ENCODE measurements around the gene GALNT9. TPM values are rescaled to one million over a fixed set of nuclear protein-coding genes. Genes with fewer than 3 reads are reported as not detected.

GALNT9 gene
- total RNA-seq, 1 experiment from 2014 or later, result 2.6 TPM

- ChIA-PET POLR2A (no interaction called here), CTCF (no interaction called here), RAD21 (ENCODE audit: low non-redundant PET in 1 of 2, low total read pairs in 2 of 2, uncharacterized antibody in 2 of 2, unreplicated experiment in 2 of 2) (no interaction called here)
- H3K9me3 ChIP-seq (ENCODE audit: control insufficient read depth in 1 of 2, insufficient read depth in 1 of 2, low read depth in 1 of 2, low read length in 2 of 2), result no peaks in the 10 kb centered on the region
- no peaks in the 10 kb centered on the region for H3K36me3 ChIP-seq (ENCODE audit: control insufficient read depth in 1 of 2, insufficient read depth in 2 of 2, low read length in 2 of 2)
- H3K4me2 ChIP-seq (ENCODE audit: low read length), result no peak overlapping the region
- intact Hi-C loops (cut with micrococcal nuclease), result no loop called here
- peaks cover 0 to 4% of the 10 kb centered on the region in 2 experiments; a peak in 1 of 4 replicates for H3K4me1 ChIP-seq (ENCODE audit: control insufficient read depth in 1 of 2, insufficient read depth in 2 of 2, low read length in 2 of 2)
- H3K9me2 ChIP-seq (ENCODE audit: insufficient read depth), result no peaks in the 10 kb centered on the region
- H3K4me3 ChIP-seq (replicated peaks in 1 of 2; ENCODE audit: low read depth in 1 of 2, low read length in 2 of 2), result no peak overlapping the region
- no peaks in the 10 kb centered on the region for H3K79me2 ChIP-seq (ENCODE audit: insufficient read depth, low read length)
- BruUV-seq (replicated peaks), result no TSS peak
- DNase-seq (ENCODE audit: low read depth, low spot score), result no peak
- no peak overlapping the region for H3K27ac ChIP-seq (ENCODE audit: low read depth, low read length)
- no peak overlapping the region for H3K9ac ChIP-seq (ENCODE audit: low read length)
- H2AFZ ChIP-seq (ENCODE audit: low read depth, low read length, poor library complexity, severe bottlenecking), result no peak overlapping the region
- H3K27me3 ChIP-seq (ENCODE audit: insufficient read depth, low read length), result no peaks in the 10 kb centered on the region
- ATAC-seq, result no peak
- H4K20me1 ChIP-seq (ENCODE audit: insufficient read depth), result no peaks in the 10 kb centered on the region
- TF ChIP-seq EZH2phosphoT487 (IDR thresholded peaks at IDR 0.05; ENCODE audit: borderline replicate concordance) (no peak), SP1 (IDR thresholded peaks at IDR 0.05; ENCODE audit: low read depth) (no peak), ATF3 (IDR thresholded peaks at IDR 0.05) (no peak), TCF7L2 (IDR thresholded peaks at IDR 0.05; ENCODE audit: borderline replicate concordance, extremely low read depth, insufficient read depth, insufficient read length) (no peak), SIN3A (IDR thresholded peaks at IDR 0.05; ENCODE audit: low read depth) (no peak), POLR2A (IDR thresholded peaks at IDR 0.05; ENCODE audit: borderline replicate concordance, extremely low read depth, insufficient read depth, insufficient read length) (no peak), POLR2AphosphoS5 (IDR thresholded peaks at IDR 0.05; ENCODE audit: low read depth, low read length) (no peak), CBX3 (IDR thresholded peaks at IDR 0.05; ENCODE audit: low read depth) (no peak), ELF1 (IDR thresholded peaks at IDR 0.05; ENCODE audit: borderline replicate concordance, low read depth) (no peak), JUND (IDR thresholded peaks at IDR 0.05) (no peak), ZNF274 (IDR thresholded peaks at IDR 0.05; ENCODE audit: low read depth, low read length) (no peak), EGR1 (IDR thresholded peaks at IDR 0.05; ENCODE audit: low read depth) (no peak), ZFX (IDR thresholded peaks at IDR 0.05) (no peak), FOSL1 (IDR thresholded peaks at IDR 0.05; ENCODE audit: low read depth) (no peak), EZH2 (IDR thresholded peaks at IDR 0.05) (no peak), CTCF (IDR thresholded peaks at IDR 0.05 in 2 of 3, conservative IDR thresholded peaks at IDR 0.05 in 1 of 3; ENCODE audit: borderline replicate concordance in 1 of 3, insufficient read depth in 1 of 3, low read depth in 2 of 3, low read length in 2 of 3) (no peak)
- TF ChIP-seq, protein P1, sequence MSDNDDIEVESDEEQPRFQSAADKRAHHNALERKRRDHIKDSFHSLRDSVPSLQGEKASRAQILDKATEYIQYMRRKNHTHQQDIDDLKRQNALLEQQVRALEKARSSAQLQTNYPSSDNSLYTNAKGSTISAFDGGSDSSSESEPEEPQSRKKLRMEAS (IDR thresholded peaks at IDR 0.05), result no peak
- TF ChIP-seq, protein P2, sequence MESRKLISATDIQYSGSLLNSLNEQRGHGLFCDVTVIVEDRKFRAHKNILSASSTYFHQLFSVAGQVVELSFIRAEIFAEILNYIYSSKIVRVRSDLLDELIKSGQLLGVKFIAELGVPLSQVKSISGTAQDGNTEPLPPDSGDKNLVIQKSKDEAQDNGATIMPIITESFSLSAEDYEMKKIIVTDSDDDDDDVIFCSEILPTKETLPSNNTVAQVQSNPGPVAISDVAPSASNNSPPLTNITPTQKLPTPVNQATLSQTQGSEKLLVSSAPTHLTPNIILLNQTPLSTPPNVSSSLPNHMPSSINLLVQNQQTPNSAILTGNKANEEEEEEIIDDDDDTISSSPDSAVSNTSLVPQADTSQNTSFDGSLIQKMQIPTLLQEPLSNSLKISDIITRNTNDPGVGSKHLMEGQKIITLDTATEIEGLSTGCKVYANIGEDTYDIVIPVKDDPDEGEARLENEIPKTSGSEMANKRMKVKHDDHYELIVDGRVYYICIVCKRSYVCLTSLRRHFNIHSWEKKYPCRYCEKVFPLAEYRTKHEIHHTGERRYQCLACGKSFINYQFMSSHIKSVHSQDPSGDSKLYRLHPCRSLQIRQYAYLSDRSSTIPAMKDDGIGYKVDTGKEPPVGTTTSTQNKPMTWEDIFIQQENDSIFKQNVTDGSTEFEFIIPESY (IDR thresholded peaks at IDR 0.05; ENCODE audit: extremely low read depth, insufficient replicate concordance, low read length), result no peak
- TF ChIP-seq, protein P3, sequence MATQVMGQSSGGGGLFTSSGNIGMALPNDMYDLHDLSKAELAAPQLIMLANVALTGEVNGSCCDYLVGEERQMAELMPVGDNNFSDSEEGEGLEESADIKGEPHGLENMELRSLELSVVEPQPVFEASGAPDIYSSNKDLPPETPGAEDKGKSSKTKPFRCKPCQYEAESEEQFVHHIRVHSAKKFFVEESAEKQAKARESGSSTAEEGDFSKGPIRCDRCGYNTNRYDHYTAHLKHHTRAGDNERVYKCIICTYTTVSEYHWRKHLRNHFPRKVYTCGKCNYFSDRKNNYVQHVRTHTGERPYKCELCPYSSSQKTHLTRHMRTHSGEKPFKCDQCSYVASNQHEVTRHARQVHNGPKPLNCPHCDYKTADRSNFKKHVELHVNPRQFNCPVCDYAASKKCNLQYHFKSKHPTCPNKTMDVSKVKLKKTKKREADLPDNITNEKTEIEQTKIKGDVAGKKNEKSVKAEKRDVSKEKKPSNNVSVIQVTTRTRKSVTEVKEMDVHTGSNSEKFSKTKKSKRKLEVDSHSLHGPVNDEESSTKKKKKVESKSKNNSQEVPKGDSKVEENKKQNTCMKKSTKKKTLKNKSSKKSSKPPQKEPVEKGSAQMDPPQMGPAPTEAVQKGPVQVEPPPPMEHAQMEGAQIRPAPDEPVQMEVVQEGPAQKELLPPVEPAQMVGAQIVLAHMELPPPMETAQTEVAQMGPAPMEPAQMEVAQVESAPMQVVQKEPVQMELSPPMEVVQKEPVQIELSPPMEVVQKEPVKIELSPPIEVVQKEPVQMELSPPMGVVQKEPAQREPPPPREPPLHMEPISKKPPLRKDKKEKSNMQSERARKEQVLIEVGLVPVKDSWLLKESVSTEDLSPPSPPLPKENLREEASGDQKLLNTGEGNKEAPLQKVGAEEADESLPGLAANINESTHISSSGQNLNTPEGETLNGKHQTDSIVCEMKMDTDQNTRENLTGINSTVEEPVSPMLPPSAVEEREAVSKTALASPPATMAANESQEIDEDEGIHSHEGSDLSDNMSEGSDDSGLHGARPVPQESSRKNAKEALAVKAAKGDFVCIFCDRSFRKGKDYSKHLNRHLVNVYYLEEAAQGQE (IDR thresholded peaks at IDR 0.05; ENCODE audit: low read depth), result no peak
Observed at GRCh38 chr12:132235116-132235820, 94.1 kb downstream of the GALNT9 start.

All from HCT116 (cell line).